ENCODE measurements around the gene CHD2. TPM values are rescaled to one million over a fixed set of nuclear protein-coding genes. Genes with fewer than 3 reads are reported as not detected.

CHD2 gene
- total RNA-seq, 1 experiment from 2014 or later: 129 TPM

- no TSS peak for BruUV-seq (replicated peaks)
- Mint-ChIP-seq H3K27ac (ENCODE audit: low read depth, unreplicated experiment) (no peak overlapping the region), H3K9me3 (ENCODE audit: unreplicated experiment) (no peaks in the 10 kb centered on the region), H3K27me3 (ENCODE audit: insufficient read depth, unreplicated experiment) (no peaks in the 10 kb centered on the region), H3K4me1 (ENCODE audit: insufficient read depth, unreplicated experiment) (peaks cover 6% of the 10 kb centered on the region), H3K36me3 (ENCODE audit: insufficient read depth, unreplicated experiment) (peaks cover 4% of the 10 kb centered on the region), H3K4me3 (ENCODE audit: unreplicated experiment) (no peak overlapping the region)
- ChIA-PET CTCF (interaction anchor here (0.6 to 1.6 kb wide), 4 partner anchors 9 to 1090 kb away, joined by 3 to 6 read pairs (median 4); partner anchors contain the start of gene RGMA), POLR2A (interaction anchor here (0.6 to 0.7 kb wide), 2 partner anchors 14 to 1368 kb away, joined by 3 read pairs; partner anchors contain the start of gene RGMA)
- no peak for TF ChIP-seq CTCF (IDR thresholded peaks at IDR 0.05; ENCODE audit: unreplicated experiment)
- intact Hi-C loops (cut with micrococcal nuclease): no loop called here
- DNase-seq (ENCODE audit: unreplicated experiment): no peak
Measured at GRCh38 chr15:93074599-93074998, 174.5 kb downstream of the CHD2 start.

- ChIA-PET CTCF (interaction anchor here (0.7 to 4.5 kb wide), 4 partner anchors 12 to 1044 kb away, joined by 3 to 34 read pairs (median 4); no protein-coding TSS in a partner anchor), POLR2A (interaction anchor here (0.5 to 0.6 kb wide), 3 partner anchors 62 to 1028 kb away, joined by 3 read pairs; no protein-coding TSS in a partner anchor)
- intact Hi-C loops (cut with micrococcal nuclease): no loop called here
- no TSS peak for BruUV-seq (replicated peaks)
- Mint-ChIP-seq H3K4me1 (ENCODE audit: insufficient read depth, unreplicated experiment) (peaks cover 6% of the 10 kb centered on the region), H3K27me3 (ENCODE audit: insufficient read depth, unreplicated experiment) (peaks cover 12% of the 10 kb centered on the region), H3K4me3 (ENCODE audit: unreplicated experiment) (no peak overlapping the region), H3K36me3 (ENCODE audit: insufficient read depth, unreplicated experiment) (peaks cover 4% of the 10 kb centered on the region), H3K27ac (ENCODE audit: low read depth, unreplicated experiment) (no peak overlapping the region), H3K9me3 (ENCODE audit: unreplicated experiment) (no peaks in the 10 kb centered on the region)
- no peak for DNase-seq (ENCODE audit: unreplicated experiment)
- TF ChIP-seq CTCF (IDR thresholded peaks at IDR 0.05; ENCODE audit: unreplicated experiment): no peak
Measured at GRCh38 chr15:93076217-93076616, 176.1 kb downstream of the CHD2 start.

GRCh38 chr15:93076875-93077274 lies 176.8 kb downstream of the CHD2 start:
- Mint-ChIP-seq H3K4me3 (ENCODE audit: unreplicated experiment) (no peak overlapping the region), H3K9me3 (ENCODE audit: unreplicated experiment) (no peaks in the 10 kb centered on the region), H3K4me1 (ENCODE audit: insufficient read depth, unreplicated experiment) (peaks cover 6% of the 10 kb centered on the region), H3K36me3 (ENCODE audit: insufficient read depth, unreplicated experiment) (peaks cover 4% of the 10 kb centered on the region), H3K27ac (ENCODE audit: low read depth, unreplicated experiment) (no peak overlapping the region), H3K27me3 (ENCODE audit: insufficient read depth, unreplicated experiment) (peaks cover 14% of the 10 kb centered on the region)
- no TSS peak for BruUV-seq (replicated peaks)
- ChIA-PET POLR2A (no interaction called here), CTCF (interaction anchor here (0.6 to 4.5 kb wide), 7 partner anchors 11 to 1043 kb away, joined by 3 to 34 read pairs (median 4); no protein-coding TSS in a partner anchor)
- no peak for TF ChIP-seq CTCF (IDR thresholded peaks at IDR 0.05; ENCODE audit: unreplicated experiment)
- DNase-seq (ENCODE audit: unreplicated experiment): no peak
- intact Hi-C loops (cut with micrococcal nuclease): no loop called here

Small RNA genes lying within 50 kb of the gene (microRNA-seq; reads per million reads assigned to microRNA genes)
- gene MIR3175: not detected

Other genes starting within 250 kb of the CHD2 start
- gene FAM174B, start 244.5 kb upstream of the CHD2 start, total RNA-seq (2022): 3.5 and 6.5 TPM in 2 replicates
- 0.37 and 0.51 TPM in 2 replicates for gene RGMA, start 188.9 kb downstream of the CHD2 start, total RNA-seq (2022)

All from MCF 10A (cell line).